GM19025 (cell line): Measurements from ENCODE around the gene LIPE.
"Not testable (repeated sequence)": the region's sequence is repeated elsewhere in the genome, so short reads cannot be mapped to it uniquely, and the experiment has no call there.

Experiments used
- ATAC-seq: cut with Tn5 transposase; IDR thresholded peaks from one replicate; pipeline ENCODE4 v1.9.1; 2021; ENCODE audit warnings: mild to moderate bottlenecking, low read depth, moderate library complexity; ENCODE audit not compliant: unreplicated experiment

LIPE gene

GRCh38 chr19:42427313-42427712 lies at the start of gene LIPE:
Gene LIPE, minus strand, starts transcription at chr19:42427388. Its CDS starts 239 bp downstream, at chr19:42427149.
- no peak for ATAC-seq

GRCh38 chr19:42475366-42475765 lies 48.2 kb upstream of the LIPE start:
- no peak for ATAC-seq

- no peak for ATAC-seq
Observed at GRCh38 chr19:42474743-42475142, 47.6 kb upstream of the LIPE start.

GRCh38 chr19:42473686-42474085 lies 46.5 kb upstream of the LIPE start:
- no peak for ATAC-seq

- no peak for ATAC-seq
Observed at GRCh38 chr19:42472402-42473147, 45.4 kb upstream of the LIPE start.

GRCh38 chr19:42471554-42472249 lies 44.5 kb upstream of the LIPE start:
- ATAC-seq = no peak

GRCh38 chr19:42469311-42470235 lies 42.4 kb upstream of the LIPE start:
- no peak for ATAC-seq

GRCh38 chr19:42468273-42468796 lies 41.1 kb upstream of the LIPE start:
- ATAC-seq = no peak

- no peak for ATAC-seq
Observed at GRCh38 chr19:42467183-42467760, 40.1 kb upstream of the LIPE start.

- ATAC-seq = no peak
Observed at GRCh38 chr19:42466521-42467182, 39.5 kb upstream of the LIPE start.

- ATAC-seq = peak; percentile 86
Observed at GRCh38 chr19:42465827-42466280, 38.7 kb upstream of the LIPE start.

- no peak for ATAC-seq
Observed at GRCh38 chr19:42461700-42462324, 34.6 kb upstream of the LIPE start.

- ATAC-seq = not testable (repeated sequence)
Observed at GRCh38 chr19:42461231-42461630, 34.0 kb upstream of the LIPE start.

GRCh38 chr19:42459926-42460325 lies 32.7 kb upstream of the LIPE start:
- ATAC-seq = no peak

- ATAC-seq = no peak
Observed at GRCh38 chr19:42455621-42456081, 28.5 kb upstream of the LIPE start.

GRCh38 chr19:42455086-42455485 lies 27.9 kb upstream of the LIPE start:
- no peak for ATAC-seq

- ATAC-seq = no peak
Observed at GRCh38 chr19:42452590-42452989, 25.4 kb upstream of the LIPE start.

GRCh38 chr19:42450314-42450934 lies 23.2 kb upstream of the LIPE start:
- peak; percentile 64 for ATAC-seq

GRCh38 chr19:42448306-42448705 lies 21.1 kb upstream of the LIPE start:
- ATAC-seq = not testable (repeated sequence)
